ENCODE data around the gene GALR3. TPM values are rescaled to one million over a fixed set of nuclear protein-coding genes. Genes with fewer than 3 reads are reported as not detected.

Gene GALR3
- total and polyA plus RNA-seq, 9 donors: not detected

- 2 to 6% (median 5%) methylated on average over 13 of the region's 13 CpGs for WGBS, 3 donors
- Histone ChIP-seq H3K4me3 (peak overlapping the region; percentile 43), H3K4me1 (ENCODE audit: insufficient read depth) (peaks cover 6% of the 10 kb centered on the region), H3K9me3 (no peaks in the 10 kb centered on the region), H3K27ac (no peak overlapping the region), H3K27me3 (no peaks in the 10 kb centered on the region), H3K36me3 (no peaks in the 10 kb centered on the region)
- DNase-seq: no peak
- TF ChIP-seq POLR2A (IDR thresholded peaks at IDR 0.05): no peak
- no peak for TF ChIP-seq CTCF (IDR thresholded peaks at IDR 0.05)
- no peak for TF ChIP-seq EP300 (IDR thresholded peaks at IDR 0.05)
- intact Hi-C loops (cut with DNase I): loop anchor here in 1 of 4 donors (5.0 kb wide), 1 partner anchor 140 kb away; no protein-coding TSS in a partner anchor
Measured at GRCh38 chr22:37801946-37802309, 21.3 kb upstream of the GALR3 start.

GRCh38 chr22:37802310-37803194 is 20.6 kb upstream of the GALR3 start:
- intact Hi-C loops (cut with DNase I): loop anchor here in 1 of 4 donors (5.0 kb wide), 1 partner anchor 140 kb away; no protein-coding TSS in a partner anchor
- Histone ChIP-seq H3K4me3 (peak overlapping the region; percentile 43), H3K27me3 (no peaks in the 10 kb centered on the region), H3K4me1 (ENCODE audit: insufficient read depth) (peaks cover 6% of the 10 kb centered on the region), H3K36me3 (no peaks in the 10 kb centered on the region), H3K9me3 (no peaks in the 10 kb centered on the region), H3K27ac (no peak overlapping the region)
- peak; percentile 56 to 81 (median 73) for DNase-seq
- no peak for TF ChIP-seq CTCF (IDR thresholded peaks at IDR 0.05)
- TF ChIP-seq EP300 (IDR thresholded peaks at IDR 0.05): no peak
- no peak for TF ChIP-seq POLR2A (IDR thresholded peaks at IDR 0.05)
- 2 to 4% (median 3%) methylated on average over 36 to 63 of the region's 63 CpGs for WGBS, 3 donors

GRCh38 chr22:37803195-37803638 is 20.0 kb upstream of the GALR3 start:
- Histone ChIP-seq H3K36me3 (no peaks in the 10 kb centered on the region), H3K4me3 (no peak overlapping the region), H3K4me1 (ENCODE audit: insufficient read depth) (peaks cover 6% of the 10 kb centered on the region), H3K9me3 (no peaks in the 10 kb centered on the region), H3K27ac (no peak overlapping the region), H3K27me3 (no peaks in the 10 kb centered on the region)
- DNase-seq: peak in 1 of 5 donors; percentile 38
- intact Hi-C loops (cut with DNase I): loop anchor here in 1 of 4 donors (5.0 kb wide), 1 partner anchor 141 kb away; no protein-coding TSS in a partner anchor
- WGBS, 3 donors: 23 to 24% (median 23%) methylated on average over 16 of the region's 16 CpGs
- TF ChIP-seq CTCF (IDR thresholded peaks at IDR 0.05) (no peak), POLR2A (IDR thresholded peaks at IDR 0.05) (no peak), EP300 (IDR thresholded peaks at IDR 0.05) (no peak)

- Histone ChIP-seq H3K4me3 (no peak overlapping the region), H3K4me1 (ENCODE audit: insufficient read depth) (peaks cover 9% of the 10 kb centered on the region), H3K27ac (peak overlapping the region in 1 of 2 donors; percentile 10), H3K9me3 (no peaks in the 10 kb centered on the region), H3K36me3 (no peaks in the 10 kb centered on the region), H3K27me3 (no peaks in the 10 kb centered on the region)
- TF ChIP-seq POLR2A (IDR thresholded peaks at IDR 0.05): no peak
- intact Hi-C loops (cut with DNase I): loop anchor here in 1 of 4 donors (5.0 kb wide), 1 partner anchor 141 kb away; no protein-coding TSS in a partner anchor
- DNase-seq: peak in 3 of 5 donors; percentile 46 to 61 (median 54)
- WGBS, 3 donors: 43 to 61% (median 53%) methylated on average over 34 of the region's 34 CpGs
Measured at GRCh38 chr22:37803639-37804351, 19.4 kb upstream of the GALR3 start.
